ENCODE data around the gene MVB12B. TPM values are rescaled to one million over a fixed set of nuclear protein-coding genes. Genes with fewer than 3 reads are reported as not detected.

Gene MVB12B
- total RNA-seq, 1 donor from 2014 or later = 12.8 TPM

DNA sequence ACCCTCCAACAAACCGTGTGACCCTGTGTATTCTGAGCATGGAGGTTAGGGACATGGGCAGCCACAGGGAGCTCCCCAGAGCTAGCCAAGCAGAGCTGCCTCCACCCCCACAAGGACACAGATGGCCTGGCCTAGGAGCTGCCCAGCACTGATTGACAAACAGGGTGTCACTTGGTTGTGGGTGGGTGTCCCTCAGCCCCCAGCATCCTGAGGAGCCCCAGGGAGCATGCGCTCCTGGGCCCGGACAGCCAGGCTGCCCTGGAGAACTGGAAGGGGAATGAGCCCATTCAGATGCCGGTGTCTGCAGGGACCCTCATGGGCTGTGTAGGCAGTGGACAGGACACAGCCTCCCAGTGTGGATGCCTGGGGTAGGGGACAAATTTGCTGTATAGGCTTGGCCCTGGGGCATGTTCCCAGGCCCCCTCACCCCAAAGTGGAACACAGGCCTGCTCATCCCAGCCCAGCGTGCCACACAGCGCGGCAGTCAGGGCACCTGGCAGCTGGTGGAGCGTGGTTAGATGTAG, 162.3 kb downstream of the MVB12B start:
- Histone ChIP-seq H3K27me3 (ENCODE audit: insufficient read depth, low read length) (no peaks in the 10 kb centered on the region), H3K4me2 (ENCODE audit: low read length) (no peak overlapping the region), H3K27ac (ENCODE audit: low read depth, low read length) (no peak overlapping the region), H3K36me3 (ENCODE audit: insufficient read depth, low read length) (peaks cover 2% of the 10 kb centered on the region), H3K79me2 (ENCODE audit: insufficient read depth, low read length) (no peaks in the 10 kb centered on the region), H3K9me3 (ENCODE audit: insufficient read depth, low read depth, low read length) (no peaks in the 10 kb centered on the region), H2AFZ (ENCODE audit: low read depth, low read length) (no peak overlapping the region), H3K9ac (ENCODE audit: low read length) (no peak overlapping the region), H3K4me1 (ENCODE audit: insufficient read depth, low read length) (no peaks in the 10 kb centered on the region), H3K4me3 (ENCODE audit: insufficient read depth, low read depth, low read length) (no peak overlapping the region), H4K20me1 (ENCODE audit: insufficient read depth, low read length) (no peaks in the 10 kb centered on the region)
- no peak for TF ChIP-seq EZH2 (IDR thresholded peaks at IDR 0.05; ENCODE audit: insufficient read depth, low read length)
- TF ChIP-seq, protein P1, sequence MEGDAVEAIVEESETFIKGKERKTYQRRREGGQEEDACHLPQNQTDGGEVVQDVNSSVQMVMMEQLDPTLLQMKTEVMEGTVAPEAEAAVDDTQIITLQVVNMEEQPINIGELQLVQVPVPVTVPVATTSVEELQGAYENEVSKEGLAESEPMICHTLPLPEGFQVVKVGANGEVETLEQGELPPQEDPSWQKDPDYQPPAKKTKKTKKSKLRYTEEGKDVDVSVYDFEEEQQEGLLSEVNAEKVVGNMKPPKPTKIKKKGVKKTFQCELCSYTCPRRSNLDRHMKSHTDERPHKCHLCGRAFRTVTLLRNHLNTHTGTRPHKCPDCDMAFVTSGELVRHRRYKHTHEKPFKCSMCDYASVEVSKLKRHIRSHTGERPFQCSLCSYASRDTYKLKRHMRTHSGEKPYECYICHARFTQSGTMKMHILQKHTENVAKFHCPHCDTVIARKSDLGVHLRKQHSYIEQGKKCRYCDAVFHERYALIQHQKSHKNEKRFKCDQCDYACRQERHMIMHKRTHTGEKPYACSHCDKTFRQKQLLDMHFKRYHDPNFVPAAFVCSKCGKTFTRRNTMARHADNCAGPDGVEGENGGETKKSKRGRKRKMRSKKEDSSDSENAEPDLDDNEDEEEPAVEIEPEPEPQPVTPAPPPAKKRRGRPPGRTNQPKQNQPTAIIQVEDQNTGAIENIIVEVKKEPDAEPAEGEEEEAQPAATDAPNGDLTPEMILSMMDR (IDR thresholded peaks at IDR 0.05; ENCODE audit: insufficient read depth, low read depth, low read length) = no peak
- no peak overlapping the region for H3K27ac Mint-ChIP-seq (ENCODE audit: unreplicated experiment)
- no peaks in the 10 kb centered on the region for H3K4me1 Mint-ChIP-seq (ENCODE audit: low read depth, unreplicated experiment)
- peaks cover 3% of the 10 kb centered on the region for H3K36me3 Mint-ChIP-seq (ENCODE audit: low read depth, unreplicated experiment)
- DNase-seq (ENCODE audit: low read depth) (no peak), FAIRE-seq (no peak)
- no peaks in the 10 kb centered on the region for H3K9me3 Mint-ChIP-seq (ENCODE audit: unreplicated experiment)
- H3K27me3 Mint-ChIP-seq (ENCODE audit: low read depth, unreplicated experiment) = peaks cover 3% of the 10 kb centered on the region
- no peak overlapping the region for H3K4me3 Mint-ChIP-seq (ENCODE audit: unreplicated experiment)

DNA sequence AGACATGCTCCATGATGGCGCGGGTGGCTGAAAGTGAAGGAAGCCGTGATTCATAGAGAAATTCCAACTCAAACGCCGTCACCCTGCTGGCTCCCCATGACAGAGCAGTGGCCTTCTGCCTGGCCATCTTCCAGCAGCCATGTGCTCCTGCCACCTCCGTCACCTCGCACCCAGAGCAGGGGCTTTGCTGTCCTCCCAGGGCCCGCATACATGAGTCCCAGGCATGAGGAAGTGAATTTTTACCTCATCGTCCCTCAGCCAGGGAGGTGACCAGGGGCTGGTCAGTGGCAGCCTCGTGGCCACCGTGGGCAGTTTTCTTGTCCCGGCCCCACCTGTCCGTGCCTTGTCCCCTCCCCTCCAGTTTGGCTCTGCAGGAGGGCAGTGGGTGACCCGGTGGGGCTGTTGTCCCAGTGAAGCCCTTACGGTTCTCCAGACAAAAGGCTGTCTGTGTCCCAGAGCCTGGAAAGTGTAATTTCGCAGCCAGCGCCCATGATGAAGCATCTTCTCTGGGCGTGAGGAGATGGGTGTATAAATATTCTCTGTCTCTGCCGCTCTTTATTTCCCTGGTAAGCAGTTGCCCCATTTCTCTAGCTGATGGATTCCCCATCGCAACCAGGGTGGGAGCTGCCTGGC, 163.1 kb downstream of the MVB12B start:
- Histone ChIP-seq H3K4me1 (ENCODE audit: insufficient read depth, low read length) (no peaks in the 10 kb centered on the region), H3K27ac (ENCODE audit: low read depth, low read length) (no peak overlapping the region), H2AFZ (ENCODE audit: low read depth, low read length) (no peak overlapping the region), H3K9me3 (ENCODE audit: insufficient read depth, low read depth, low read length) (no peaks in the 10 kb centered on the region), H4K20me1 (ENCODE audit: insufficient read depth, low read length) (no peaks in the 10 kb centered on the region), H3K4me2 (ENCODE audit: low read length) (no peak overlapping the region), H3K9ac (ENCODE audit: low read length) (no peak overlapping the region), H3K4me3 (ENCODE audit: insufficient read depth, low read depth, low read length) (no peak overlapping the region), H3K36me3 (ENCODE audit: insufficient read depth, low read length) (peaks cover 2% of the 10 kb centered on the region), H3K27me3 (ENCODE audit: insufficient read depth, low read length) (no peaks in the 10 kb centered on the region), H3K79me2 (ENCODE audit: insufficient read depth, low read length) (no peaks in the 10 kb centered on the region)
- Mint-ChIP-seq H3K4me1 (ENCODE audit: low read depth, unreplicated experiment) (no peaks in the 10 kb centered on the region), H3K27me3 (ENCODE audit: low read depth, unreplicated experiment) (peaks cover 2% of the 10 kb centered on the region), H3K9me3 (ENCODE audit: unreplicated experiment) (no peaks in the 10 kb centered on the region), H3K4me3 (ENCODE audit: unreplicated experiment) (no peak overlapping the region), H3K36me3 (ENCODE audit: low read depth, unreplicated experiment) (no peaks in the 10 kb centered on the region), H3K27ac (ENCODE audit: unreplicated experiment) (no peak overlapping the region)
- FAIRE-seq = no peak
- no peak for DNase-seq (ENCODE audit: low read depth)
- TF ChIP-seq, protein P1 (IDR thresholded peaks at IDR 0.05; ENCODE audit: insufficient read depth, low read depth, low read length) = no peak
- no peak for TF ChIP-seq EZH2 (IDR thresholded peaks at IDR 0.05; ENCODE audit: insufficient read depth, low read length)

DNA sequence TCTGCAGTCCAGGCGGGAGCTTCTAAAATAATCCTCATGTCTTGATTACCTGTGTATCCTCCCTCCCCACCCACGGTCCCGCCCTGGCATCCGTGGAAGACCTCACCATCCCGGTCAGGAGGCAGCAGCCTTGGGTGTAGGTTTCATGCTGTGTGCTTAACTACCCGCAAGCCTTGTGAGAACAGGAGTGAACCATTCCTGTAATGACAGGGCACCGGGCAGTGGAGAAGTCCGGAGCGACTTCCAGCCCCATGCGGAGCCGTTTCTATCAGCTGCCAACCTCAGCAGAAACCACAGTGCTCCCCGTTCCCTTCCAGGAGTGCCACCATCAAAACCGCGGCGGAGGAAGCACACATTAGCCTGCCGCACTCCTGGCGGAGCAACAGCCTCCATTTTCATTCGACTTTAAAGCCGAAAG, 163.6 kb downstream of the MVB12B start:
- H3K9me3 Mint-ChIP-seq (ENCODE audit: unreplicated experiment) = no peaks in the 10 kb centered on the region
- peaks cover 2% of the 10 kb centered on the region for H3K36me3 ChIP-seq (ENCODE audit: insufficient read depth, low read length)

More for the DNA sequence above, 163.6 kb downstream of the MVB12B start:
- FAIRE-seq (no peak), DNase-seq (ENCODE audit: low read depth) (no peak)
- Histone ChIP-seq H3K4me2 (ENCODE audit: low read length) (peak overlapping the region; percentile 24), H3K9ac (ENCODE audit: low read length) (no peak overlapping the region), H2AFZ (ENCODE audit: low read depth, low read length) (no peak overlapping the region), H3K4me3 (ENCODE audit: insufficient read depth, low read depth, low read length) (no peak overlapping the region), H3K27ac (ENCODE audit: low read depth, low read length) (no peak overlapping the region), H3K79me2 (ENCODE audit: insufficient read depth, low read length) (no peaks in the 10 kb centered on the region), H4K20me1 (ENCODE audit: insufficient read depth, low read length) (no peaks in the 10 kb centered on the region), H3K4me1 (ENCODE audit: insufficient read depth, low read length) (no peaks in the 10 kb centered on the region), H3K27me3 (ENCODE audit: insufficient read depth, low read length) (no peaks in the 10 kb centered on the region), H3K9me3 (ENCODE audit: insufficient read depth, low read depth, low read length) (no peaks in the 10 kb centered on the region)
- no peaks in the 10 kb centered on the region for H3K4me1 Mint-ChIP-seq (ENCODE audit: low read depth, unreplicated experiment)
- H3K36me3 Mint-ChIP-seq (ENCODE audit: low read depth, unreplicated experiment) = no peaks in the 10 kb centered on the region
- TF ChIP-seq, protein P1 (IDR thresholded peaks at IDR 0.05; ENCODE audit: insufficient read depth, low read depth, low read length) = no peak
- TF ChIP-seq EZH2 (IDR thresholded peaks at IDR 0.05; ENCODE audit: insufficient read depth, low read length) = no peak
- H3K27ac Mint-ChIP-seq (ENCODE audit: unreplicated experiment) = no peak overlapping the region
- H3K27me3 Mint-ChIP-seq (ENCODE audit: low read depth, unreplicated experiment) = peaks cover 2% of the 10 kb centered on the region
- H3K4me3 Mint-ChIP-seq (ENCODE audit: unreplicated experiment) = no peak overlapping the region

Measured in astrocyte (in vitro differentiated cells and primary cell).